Hippocampal formation (tissue), 2 donors: ENCODE measurements around the gene COQ10A.

Experiments
- DNase-seq, 2 donors: peaks; one replicate each; lab custom pipeline; 2025; lab: John Stamatoyannopoulos, UW

The COQ10A gene

GRCh38 chr12:56266693-56267442, at the start of gene COQ10A:
Gene COQ10A, plus strand, starts transcription at chr12:56266942. Its CDS starts 177 bp downstream, at chr12:56267119.
- DNase-seq, result peak; percentile 81 to 85

DNA sequence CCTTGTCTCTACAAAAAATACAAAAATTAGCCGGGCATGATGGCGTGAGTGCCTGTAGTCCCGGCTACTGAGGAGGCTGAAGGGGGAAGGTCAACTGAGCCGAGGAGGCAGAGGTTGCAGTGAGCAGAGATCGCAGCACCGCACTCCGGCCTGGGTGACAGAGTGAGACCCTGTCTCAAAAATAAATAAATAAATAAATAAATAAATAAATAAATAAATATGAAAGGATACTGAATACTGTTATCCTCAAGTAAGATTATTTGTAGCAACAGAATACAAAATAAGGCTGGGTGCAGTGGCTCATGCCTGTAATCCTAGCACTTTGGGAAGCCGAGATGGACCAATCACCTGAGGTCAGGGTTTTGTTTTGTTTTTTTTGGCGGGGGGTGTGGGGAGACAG, 46.9 kb upstream of the COQ10A start:
- DNase-seq, result no peak

GRCh38 chr12:56220611-56221231, 46.0 kb upstream of the COQ10A start:
- DNase-seq, result peak in 1 of 2 donors; percentile 5

- peak; percentile 24 to 43 for DNase-seq
Observed at GRCh38 chr12:56221232-56221756, 45.4 kb upstream of the COQ10A start.

DNA sequence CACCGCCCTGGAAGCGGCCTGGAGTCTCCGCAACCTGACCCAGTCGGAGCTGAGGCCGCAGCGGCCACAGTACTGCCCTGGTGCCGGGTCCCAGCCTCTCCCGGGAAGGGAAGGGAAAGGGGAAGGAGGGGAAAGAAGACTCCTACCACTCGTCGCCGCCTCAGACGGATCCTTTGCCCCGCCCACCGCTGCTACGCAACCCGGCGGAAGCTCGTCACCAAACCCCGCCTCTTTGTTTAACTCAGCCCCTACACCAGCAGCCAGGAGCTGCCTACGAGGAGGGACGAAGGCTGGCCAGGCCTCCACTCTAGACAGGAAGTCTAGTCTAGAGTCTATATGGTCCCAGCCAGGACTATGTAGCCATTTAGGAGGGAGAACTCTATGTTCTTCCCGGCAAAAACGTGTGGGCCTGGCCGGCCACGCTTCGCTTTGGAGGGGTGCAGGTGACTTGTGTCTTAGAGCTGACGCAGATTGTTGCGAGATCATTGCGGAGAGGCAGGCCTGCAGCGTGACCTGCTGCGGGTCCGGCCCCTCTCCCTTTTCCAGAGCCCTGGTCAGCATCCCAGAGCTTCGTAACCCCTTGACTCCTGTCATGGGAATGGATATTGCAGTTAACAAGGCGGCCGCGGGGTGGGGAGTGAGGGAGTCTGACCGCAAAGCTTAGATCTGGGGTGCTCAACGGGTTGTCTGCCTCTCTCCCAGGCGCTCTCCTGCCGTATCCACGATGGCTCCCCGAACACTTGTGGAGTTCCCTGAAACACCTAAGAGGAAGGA, 44.8 kb upstream of the COQ10A start, which contains the start of gene RNF41:
Gene RNF41, minus strand, starts transcription at position 166 of the 774 bp plus-strand sequence. CDS start 7,875 bp downstream, outside the sequence.
- peak; percentile 95 to 98 for DNase-seq

DNA sequence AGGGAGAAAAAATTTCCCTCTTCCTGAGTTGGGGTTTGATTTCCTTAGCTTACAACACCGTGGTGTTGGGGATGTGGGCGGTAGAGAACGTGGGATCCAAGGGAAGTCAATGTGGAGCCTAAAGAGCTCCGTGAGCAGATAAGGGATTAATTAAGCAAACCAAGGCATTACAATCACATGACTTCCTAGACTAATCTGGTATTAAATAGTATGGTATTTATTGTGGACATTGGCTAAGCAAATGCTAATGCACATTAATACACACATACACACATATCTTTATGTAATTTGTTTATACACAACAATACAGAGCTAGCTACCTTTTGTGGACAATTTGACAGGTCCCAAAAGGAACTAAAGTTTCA, 44.2 kb upstream of the COQ10A start:
- no peak for DNase-seq

- DNase-seq, result no peak
Observed at GRCh38 chr12:56223571-56224101, 43.1 kb upstream of the COQ10A start.

- peak; percentile 97 to 98 for DNase-seq
Observed at GRCh38 chr12:56224102-56224701, 42.5 kb upstream of the COQ10A start, which contains the start of gene NABP2. Gene NABP2, plus strand, starts transcription at chr12:56224342. Its CDS starts 515 bp downstream, at chr12:56224857.

GRCh38 chr12:56224954-56225353, 41.8 kb upstream of the COQ10A start:
- DNase-seq, result no peak

- no peak for DNase-seq
Observed at GRCh38 chr12:56229082-56229481, 37.7 kb upstream of the COQ10A start.

DNA sequence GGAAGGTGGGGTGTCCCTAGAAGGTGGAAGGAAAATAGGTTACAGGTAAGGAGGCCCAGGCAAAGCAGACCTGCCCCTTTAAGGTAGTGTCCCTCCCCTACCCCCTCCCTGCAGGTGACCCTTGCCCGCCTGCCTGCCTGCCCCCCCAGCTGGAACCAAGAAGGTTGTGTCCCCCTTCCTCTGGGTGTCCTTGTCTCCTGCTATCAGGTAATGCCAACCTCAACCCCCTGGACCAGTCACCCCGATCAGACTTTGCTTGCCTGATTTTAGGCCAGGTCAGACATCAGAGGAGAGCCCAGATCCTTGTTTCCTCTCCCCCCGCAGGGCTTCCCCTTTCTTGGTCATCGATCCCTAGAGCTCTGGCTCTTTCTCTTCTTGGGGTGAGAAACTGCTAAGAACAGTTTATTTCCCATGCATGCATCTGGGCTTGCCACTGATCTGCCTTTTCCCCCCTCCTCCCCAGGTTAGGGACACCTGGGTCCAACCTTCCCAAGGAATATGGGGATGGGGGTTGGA, 36.8 kb upstream of the COQ10A start, which contains the start of gene SLC39A5:
Gene SLC39A5, plus strand, starts transcription at position 136 of the 516 bp plus-strand sequence. CDS start 1,224 bp downstream, outside the sequence.
- DNase-seq, result no peak

- no peak for DNase-seq
Observed at GRCh38 chr12:56230432-56231183, 36.1 kb upstream of the COQ10A start.

DNA sequence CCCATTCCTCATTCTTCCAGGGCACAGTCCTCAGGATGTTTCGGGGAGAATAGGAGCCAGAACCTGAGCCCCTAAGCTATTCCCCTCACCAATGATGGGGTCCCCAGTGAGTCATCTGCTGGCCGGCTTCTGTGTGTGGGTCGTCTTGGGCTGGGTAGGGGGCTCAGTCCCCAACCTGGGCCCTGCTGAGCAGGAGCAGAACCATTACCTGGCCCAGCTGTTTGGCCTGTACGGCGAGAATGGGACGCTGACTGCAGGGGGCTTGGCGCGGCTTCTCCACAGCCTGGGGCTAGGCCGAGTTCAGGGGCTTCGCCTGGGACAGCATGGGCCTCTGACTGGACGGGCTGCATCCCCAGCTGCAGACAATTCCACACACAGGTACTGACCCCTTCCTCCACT, 35.6 kb upstream of the COQ10A start:
- no peak for DNase-seq

DNA sequence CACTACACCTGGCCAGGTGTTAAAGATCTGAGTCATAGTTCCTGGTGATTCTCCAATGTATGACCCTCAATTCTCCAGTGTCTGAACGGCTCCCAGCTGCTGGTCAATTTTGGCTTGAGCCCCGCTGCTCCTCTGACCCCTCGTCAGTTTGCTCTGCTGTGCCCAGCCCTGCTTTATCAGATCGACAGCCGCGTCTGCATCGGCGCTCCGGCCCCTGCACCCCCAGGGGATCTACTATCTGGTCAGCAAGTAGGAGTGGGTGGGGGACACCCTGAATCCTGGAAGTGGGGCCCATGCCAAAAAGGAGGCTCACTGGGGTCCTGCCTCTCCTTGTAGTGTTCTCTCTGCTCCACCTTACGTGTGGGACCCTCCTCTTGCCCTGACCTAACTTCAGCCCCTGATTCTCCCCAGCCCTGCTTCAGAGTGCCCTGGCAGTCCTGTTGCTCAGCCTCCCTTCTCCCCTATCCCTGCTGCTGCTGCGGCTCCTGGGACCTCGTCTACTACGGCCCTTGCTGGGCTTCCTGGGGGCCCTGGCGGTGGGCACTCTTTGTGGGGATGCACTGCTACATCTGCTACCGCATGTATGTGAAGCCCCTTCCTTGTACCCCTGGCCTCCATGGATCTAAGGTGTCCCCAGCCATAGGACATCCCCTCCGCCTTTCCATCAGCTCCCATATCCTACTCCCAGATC, 31.9 kb upstream of the COQ10A start:
- DNase-seq, result no peak

GRCh38 chr12:56236091-56236490, 30.7 kb upstream of the COQ10A start:
- no peak for DNase-seq

DNA sequence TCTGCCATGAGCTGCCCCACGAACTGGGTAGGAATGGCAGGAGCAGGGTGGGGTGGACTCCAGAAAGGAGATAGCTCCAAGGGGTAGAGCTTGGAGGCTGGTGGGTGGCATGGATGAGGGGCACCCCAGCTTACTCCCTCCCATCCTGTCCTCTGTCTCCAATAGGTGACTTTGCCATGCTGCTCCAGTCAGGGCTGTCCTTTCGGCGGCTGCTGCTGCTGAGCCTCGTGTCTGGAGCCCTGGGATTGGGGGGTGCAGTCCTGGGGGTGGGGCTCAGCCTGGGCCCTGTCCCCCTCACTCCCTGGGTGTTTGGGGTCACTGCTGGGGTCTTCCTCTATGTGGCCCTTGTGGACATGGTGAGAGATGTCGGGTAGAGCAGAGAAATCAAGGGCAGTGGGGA, 29.8 kb upstream of the COQ10A start:
- no peak for DNase-seq

DNA sequence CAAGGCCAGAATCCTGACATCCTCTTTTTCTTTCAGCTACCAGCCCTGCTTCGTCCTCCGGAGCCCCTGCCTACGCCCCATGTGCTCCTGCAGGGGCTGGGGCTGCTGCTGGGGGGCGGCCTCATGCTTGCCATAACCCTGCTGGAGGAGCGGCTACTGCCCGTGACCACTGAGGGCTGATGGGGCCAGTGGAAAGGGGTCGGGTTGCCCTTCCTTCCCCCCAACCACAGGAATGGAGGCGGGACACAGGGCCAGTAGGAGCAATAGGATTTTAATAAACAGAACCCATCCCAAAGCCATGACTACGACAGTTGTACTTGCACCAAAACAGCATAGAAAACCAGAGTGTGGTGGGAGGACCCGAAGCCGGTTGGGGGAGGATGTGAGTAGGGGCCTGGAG, 29.2 kb upstream of the COQ10A start:
- DNase-seq, result no peak

- no peak for DNase-seq
Observed at GRCh38 chr12:56241424-56242303, 25.1 kb upstream of the COQ10A start.

DNA sequence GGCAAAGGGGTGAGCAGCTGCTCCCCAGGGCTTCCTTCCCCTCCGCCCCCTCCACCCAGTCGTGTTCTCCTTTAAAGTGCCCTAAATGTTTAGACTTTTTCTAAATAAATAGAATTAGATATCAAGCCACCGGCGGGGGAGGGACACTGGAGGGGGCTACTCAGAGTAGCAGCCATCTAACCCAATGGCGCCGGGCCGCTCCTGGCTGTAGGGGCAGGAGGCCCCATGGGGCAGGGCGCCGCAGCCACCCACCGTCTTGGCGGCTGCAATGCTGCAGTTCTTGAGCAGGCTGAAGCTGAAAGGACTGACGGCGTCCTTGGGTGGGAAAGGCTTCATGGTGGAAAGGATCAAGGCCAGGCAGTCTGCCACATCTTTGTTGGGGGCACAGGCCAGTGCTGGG, 23.8 kb upstream of the COQ10A start:
- DNase-seq, result no peak
